GM23338 (cell line): ENCODE measurements around the gene BARHL2. TPM values are rescaled to one million over a fixed set of nuclear protein-coding genes. Genes with fewer than 3 reads are reported as not detected.
A peak's percentile ranks its signal among the peaks of the same experiment; 100 is the strongest.

Experiments
- ATAC-seq: fragments of 200-7000 bp; cut with Tn5 transposase; 3 replicates; pipeline ENCODE4 v1.9.1; 2020
- DNase-seq: peaks from one replicate; pipeline ENCODE4 v3.0.0-alpha.2; 2015; ENCODE audit warnings: low spot score
- H2AFZ ChIP-seq: fragments of 200-600 bp; sonication (generic); 2 replicates; pipeline ENCODE4 v1.8.0; 2016; ENCODE audit warnings: antibody characterized with exemption, mild to moderate bottlenecking, moderate library complexity
- H3F3A ChIP-seq: fragments of 200-600 bp; sonication (generic); replicated peaks from 2 replicates; pipeline ENCODE4 v1.8.0; 2017; ENCODE audit warnings: antibody characterized with exemption, mixed run types, low read depth
- H3K27ac ChIP-seq: fragments of 200-600 bp; sonication (generic); 2 replicates; pipeline ENCODE4 v1.6.1; 2016; ENCODE audit warnings: low read depth
- H3K27me3 ChIP-seq: fragments of 200-600 bp; sonication (generic); 2 replicates; pipeline ENCODE4 v1.8.0; 2016; ENCODE audit warnings: mild to moderate bottlenecking, mixed run types, moderate library complexity; ENCODE audit not compliant: insufficient read depth
- H3K36me3 ChIP-seq: fragments of 200-600 bp; sonication (generic); 2 replicates; pipeline ENCODE4 v1.8.0; 2016; ENCODE audit warnings: mild to moderate bottlenecking; ENCODE audit not compliant: insufficient read depth
- H3K4me1 ChIP-seq: fragments of 200-600 bp; sonication (generic); 2 replicates; pipeline ENCODE4 v1.8.0; 2016; ENCODE audit warnings: mild to moderate bottlenecking, moderate library complexity; ENCODE audit not compliant: insufficient read depth
- H3K4me2 ChIP-seq: fragments of 200-600 bp; sonication (generic); 2 replicates; pipeline ENCODE4 v1.7.1; 2017; ENCODE audit warnings: mixed run types
- H3K4me3 ChIP-seq: fragments of 200-600 bp; sonication (generic); 2 replicates; pipeline ENCODE4 v1.6.1; 2016; ENCODE audit warnings: mixed run types
- H3K79me2 ChIP-seq: fragments of 200-600 bp; sonication (generic); replicated peaks from 2 replicates; pipeline ENCODE4 v1.8.0; 2017; ENCODE audit warnings: mild to moderate bottlenecking; ENCODE audit not compliant: insufficient read depth
- H3K9me2 ChIP-seq: fragments of 200-600 bp; sonication (generic); 2 replicates; pipeline ENCODE4 v1.8.0; 2017; ENCODE audit not compliant: insufficient read depth
- H4K20me1 ChIP-seq: fragments of 200-600 bp; sonication (generic); replicated peaks from 2 replicates; pipeline ENCODE4 v1.8.0; 2017; ENCODE audit warnings: mild to moderate bottlenecking; ENCODE audit not compliant: insufficient read depth
- H3K27ac Mint-ChIP-seq: 2 replicates; pipeline ENCODE4 v1.8.0; 2020; ENCODE audit warnings: inconsistent platforms, mild to moderate bottlenecking, moderate library complexity, mixed read lengths
- H3K27me3 Mint-ChIP-seq: 3 replicates; pipeline ENCODE4 v1.8.0; 2022; ENCODE audit warnings: low read depth, mild to moderate bottlenecking, moderate library complexity, mixed read lengths, inconsistent platforms; ENCODE audit not compliant: insufficient read depth, poor library complexity
- H3K36me3 Mint-ChIP-seq: 3 replicates; pipeline ENCODE4 v1.8.0; 2021; ENCODE audit warnings: low read depth, mild to moderate bottlenecking, inconsistent platforms, moderate library complexity, mixed read lengths
- H3K4me1 Mint-ChIP-seq: 3 replicates; pipeline ENCODE4 v1.8.0; 2020; ENCODE audit warnings: mild to moderate bottlenecking, inconsistent platforms, mixed read lengths
- H3K4me3 Mint-ChIP-seq: 3 replicates; pipeline ENCODE4 v1.8.0; 2021; ENCODE audit warnings: moderate library complexity, mild to moderate bottlenecking, inconsistent platforms, mixed read lengths
- H3K9me3 Mint-ChIP-seq: 3 replicates; pipeline ENCODE4 v1.8.0; 2020; ENCODE audit warnings: moderate library complexity, mild to moderate bottlenecking, inconsistent platforms, mixed read lengths
- EZH2 ChIP-seq: fragments of 200-600 bp; sonication (generic); IDR thresholded peaks from one replicate; pipeline ENCODE4 v1.8.0; 2017; ENCODE audit warnings: antibody characterized with exemption, mild to moderate bottlenecking, low read depth; ENCODE audit not compliant: unreplicated experiment
- EZH2phosphoT487 ChIP-seq: fragments of 200-600 bp; sonication (generic); IDR thresholded peaks from one replicate; pipeline ENCODE4 v1.8.1; 2018; ENCODE audit warnings: antibody characterized with exemption; ENCODE audit not compliant: unreplicated experiment
- JUNB ChIP-seq: IDR thresholded peaks from one replicate; pipeline ENCODE4 v1.6.1; 2016; ENCODE audit warnings: antibody characterized with exemption; ENCODE audit not compliant: unreplicated experiment
- NANOG ChIP-seq: IDR thresholded peaks from 2 replicates; pipeline ENCODE4 v1.6.1; 2016; ENCODE audit warnings: antibody characterized with exemption, borderline replicate concordance
- POLR2AphosphoS5 ChIP-seq: IDR thresholded peaks from 2 replicates; pipeline ENCODE4 v1.6.1; 2016; ENCODE audit warnings: antibody characterized with exemption, low read depth
- STAT1 ChIP-seq: IDR thresholded peaks from one replicate; pipeline ENCODE4 v1.6.1; 2016; ENCODE audit warnings: antibody characterized with exemption; ENCODE audit not compliant: unreplicated experiment
- ZNF331 ChIP-seq: fragments of 250-450 bp; sonication (Bioruptor Pico); IDR thresholded peaks from 2 replicates; pipeline ENCODE4 v1.5.0; 2020; ENCODE audit warnings: low read depth, mild to moderate bottlenecking, moderate library complexity
- polyA plus RNA-seq: library from polyadenylated mRNA; unstranded; fragments of >200 nt; fragmentation: Nextera tagmentation; extraction: Ambion mirVana; gene quantifications from 2 replicates; pipeline ENCODE4 v1.2.1, GENCODE V29; 2016
- total RNA-seq: library from RNA; depleted of rRNA; stranded (reverse); fragments of >200 nt; shearing (Covaris generic); gene quantifications from 2 replicates; pipeline ENCODE4 v1.2.3, GENCODE V29; 2014
- TF ChIP-seq, protein P1 (sequence below): fragments of 250-450 bp; sonication (Bioruptor Pico); IDR thresholded peaks from 2 replicates; pipeline ENCODE4 v1.5.0; 2020; ENCODE audit warnings: mild to moderate bottlenecking, moderate library complexity

Gene BARHL2
- total and polyA plus RNA-seq, 2 experiments from 2014 or later: not detected

DNA sequence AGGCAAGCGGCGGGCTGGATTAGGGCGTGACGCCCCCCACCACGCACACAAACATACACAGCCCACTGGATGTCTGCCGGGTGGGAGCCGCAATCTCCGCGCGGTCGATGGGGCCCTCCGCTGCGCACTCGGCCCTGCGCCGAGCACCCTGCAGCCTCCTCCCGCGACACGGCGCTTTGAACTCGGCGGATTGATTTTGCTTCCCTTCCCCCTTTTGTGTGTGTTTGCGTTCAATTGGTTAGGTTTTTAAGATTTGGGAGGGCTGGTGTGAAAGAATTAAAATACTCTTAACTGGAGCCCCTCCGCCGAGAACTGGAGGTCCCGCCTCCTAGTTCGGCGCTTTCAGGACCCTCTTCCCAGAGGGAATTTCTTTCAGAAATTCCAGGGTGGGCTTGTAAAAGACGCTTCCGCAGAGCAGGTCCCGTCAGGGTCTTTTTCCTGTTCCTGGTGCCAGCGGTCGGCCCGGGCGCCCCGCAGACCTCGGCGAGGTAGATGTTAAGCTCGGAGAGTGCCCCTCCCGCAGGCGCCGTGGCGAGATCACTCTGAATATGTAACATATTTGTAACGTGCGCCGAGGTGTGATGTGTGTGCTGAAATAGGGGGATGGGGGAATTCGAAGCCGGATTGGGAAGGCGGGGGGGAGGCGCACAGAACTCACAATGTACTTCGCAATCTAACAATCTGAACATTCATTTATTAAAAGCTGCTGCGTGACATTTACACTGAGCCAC lies 8.0 kb upstream of the BARHL2 start:
- peaks cover 34% of the 10 kb centered on the region for H3F3A ChIP-seq
- no peaks in the 10 kb centered on the region for H3K36me3 ChIP-seq
- H4K20me1 ChIP-seq: no peaks in the 10 kb centered on the region
- Mint-ChIP-seq H3K9me3 (no peaks in the 10 kb centered on the region; the same call in 1 of the 3 replicates), H3K36me3 (no peaks in the 10 kb centered on the region; the same call in 2 of the 3 replicates), H3K27ac (no peak overlapping the region), H3K4me1 (peaks cover 69% of the 10 kb centered on the region), H3K27me3 (peaks cover 99% of the 10 kb centered on the region), H3K4me3 (peak overlapping the region; percentile 68)
- peak overlapping the region; percentile 83 for H3K4me2 ChIP-seq
- H3K4me1 ChIP-seq: peaks cover 72% of the 10 kb centered on the region
- peak; percentile 64 for DNase-seq
- H2AFZ ChIP-seq: no peak overlapping the region
- ATAC-seq: no peak
- TF ChIP-seq EZH2: peak; percentile 81
- no peak for TF ChIP-seq NANOG
- no peak overlapping the region for H3K27ac ChIP-seq
- peaks cover 100% of the 10 kb centered on the region for H3K27me3 ChIP-seq
- H3K4me3 ChIP-seq: peak overlapping the region; percentile 56
- H3K9me2 ChIP-seq: no peaks in the 10 kb centered on the region
- H3K79me2 ChIP-seq: no peaks in the 10 kb centered on the region

DNA sequence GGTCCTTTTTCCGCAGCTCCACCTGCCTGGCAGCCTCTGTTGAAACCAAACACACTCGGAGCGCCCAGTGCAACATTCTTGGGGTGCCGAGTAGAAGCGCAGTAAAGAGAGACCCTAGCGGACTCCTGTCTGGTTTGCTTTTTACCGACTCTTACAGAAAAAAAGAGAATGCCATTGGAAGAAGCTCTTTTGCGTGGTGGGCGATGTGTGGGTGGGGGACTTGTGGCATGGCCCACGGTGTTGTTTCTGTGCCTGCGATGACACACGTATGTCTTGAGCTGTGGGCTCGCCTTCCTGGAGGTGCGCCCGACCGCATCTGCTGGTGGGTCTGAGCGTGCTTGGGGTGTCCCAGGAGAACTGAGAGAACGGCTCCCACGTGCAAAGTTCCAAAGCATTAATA lies 7.3 kb upstream of the BARHL2 start:
- H4K20me1 ChIP-seq: no peaks in the 10 kb centered on the region
- H3K36me3 ChIP-seq: no peaks in the 10 kb centered on the region
- TF ChIP-seq POLR2AphosphoS5: no peak
- TF ChIP-seq EZH2: peak; percentile 82
- TF ChIP-seq, protein P1, sequence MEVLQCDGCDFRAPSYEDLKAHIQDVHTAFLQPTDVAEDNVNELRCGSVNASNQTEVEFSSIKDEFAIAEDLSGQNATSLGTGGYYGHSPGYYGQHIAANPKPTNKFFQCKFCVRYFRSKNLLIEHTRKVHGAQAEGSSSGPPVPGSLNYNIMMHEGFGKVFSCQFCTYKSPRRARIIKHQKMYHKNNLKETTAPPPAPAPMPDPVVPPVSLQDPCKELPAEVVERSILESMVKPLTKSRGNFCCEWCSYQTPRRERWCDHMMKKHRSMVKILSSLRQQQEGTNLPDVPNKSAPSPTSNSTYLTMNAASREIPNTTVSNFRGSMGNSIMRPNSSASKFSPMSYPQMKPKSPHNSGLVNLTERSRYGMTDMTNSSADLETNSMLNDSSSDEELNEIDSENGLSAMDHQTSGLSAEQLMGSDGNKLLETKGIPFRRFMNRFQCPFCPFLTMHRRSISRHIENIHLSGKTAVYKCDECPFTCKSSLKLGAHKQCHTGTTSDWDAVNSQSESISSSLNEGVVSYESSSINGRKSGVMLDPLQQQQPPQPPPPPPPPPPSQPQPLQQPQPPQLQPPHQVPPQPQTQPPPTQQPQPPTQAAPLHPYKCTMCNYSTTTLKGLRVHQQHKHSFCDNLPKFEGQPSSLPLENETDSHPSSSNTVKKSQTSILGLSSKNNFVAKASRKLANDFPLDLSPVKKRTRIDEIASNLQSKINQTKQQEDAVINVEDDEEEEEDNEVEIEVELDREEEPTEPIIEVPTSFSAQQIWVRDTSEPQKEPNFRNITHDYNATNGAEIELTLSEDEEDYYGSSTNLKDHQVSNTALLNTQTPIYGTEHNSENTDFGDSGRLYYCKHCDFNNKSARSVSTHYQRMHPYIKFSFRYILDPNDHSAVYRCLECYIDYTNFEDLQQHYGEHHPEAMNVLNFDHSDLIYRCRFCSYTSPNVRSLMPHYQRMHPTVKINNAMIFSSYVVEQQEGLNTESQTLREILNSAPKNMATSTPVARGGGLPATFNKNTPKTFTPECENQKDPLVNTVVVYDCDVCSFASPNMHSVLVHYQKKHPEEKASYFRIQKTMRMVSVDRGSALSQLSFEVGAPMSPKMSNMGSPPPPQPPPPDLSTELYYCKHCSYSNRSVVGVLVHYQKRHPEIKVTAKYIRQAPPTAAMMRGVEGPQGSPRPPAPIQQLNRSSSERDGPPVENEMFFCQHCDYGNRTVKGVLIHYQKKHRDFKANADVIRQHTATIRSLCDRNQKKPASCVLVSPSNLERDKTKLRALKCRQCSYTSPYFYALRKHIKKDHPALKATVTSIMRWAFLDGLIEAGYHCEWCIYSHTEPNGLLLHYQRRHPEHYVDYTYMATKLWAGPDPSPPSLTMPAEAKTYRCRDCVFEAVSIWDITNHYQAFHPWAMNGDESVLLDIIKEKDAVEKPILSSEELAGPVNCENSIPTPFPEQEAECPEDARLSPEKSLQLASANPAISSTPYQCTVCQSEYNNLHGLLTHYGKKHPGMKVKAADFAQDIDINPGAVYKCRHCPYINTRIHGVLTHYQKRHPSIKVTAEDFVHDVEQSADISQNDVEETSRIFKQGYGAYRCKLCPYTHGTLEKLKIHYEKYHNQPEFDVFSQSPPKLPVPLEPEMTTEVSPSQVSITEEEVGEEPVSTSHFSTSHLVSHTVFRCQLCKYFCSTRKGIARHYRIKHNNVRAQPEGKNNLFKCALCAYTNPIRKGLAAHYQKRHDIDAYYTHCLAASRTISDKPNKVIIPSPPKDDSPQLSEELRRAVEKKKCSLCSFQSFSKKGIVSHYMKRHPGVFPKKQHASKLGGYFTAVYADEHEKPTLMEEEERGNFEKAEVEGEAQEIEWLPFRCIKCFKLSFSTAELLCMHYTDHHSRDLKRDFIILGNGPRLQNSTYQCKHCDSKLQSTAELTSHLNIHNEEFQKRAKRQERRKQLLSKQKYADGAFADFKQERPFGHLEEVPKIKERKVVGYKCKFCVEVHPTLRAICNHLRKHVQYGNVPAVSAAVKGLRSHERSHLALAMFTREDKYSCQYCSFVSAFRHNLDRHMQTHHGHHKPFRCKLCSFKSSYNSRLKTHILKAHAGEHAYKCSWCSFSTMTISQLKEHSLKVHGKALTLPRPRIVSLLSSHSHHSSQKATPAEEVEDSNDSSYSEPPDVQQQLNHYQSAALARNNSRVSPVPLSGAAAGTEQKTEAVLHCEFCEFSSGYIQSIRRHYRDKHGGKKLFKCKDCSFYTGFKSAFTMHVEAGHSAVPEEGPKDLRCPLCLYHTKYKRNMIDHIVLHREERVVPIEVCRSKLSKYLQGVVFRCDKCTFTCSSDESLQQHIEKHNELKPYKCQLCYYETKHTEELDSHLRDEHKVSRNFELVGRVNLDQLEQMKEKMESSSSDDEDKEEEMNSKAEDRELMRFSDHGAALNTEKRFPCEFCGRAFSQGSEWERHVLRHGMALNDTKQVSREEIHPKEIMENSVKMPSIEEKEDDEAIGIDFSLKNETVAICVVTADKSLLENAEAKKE: no peak
- no peak for TF ChIP-seq ZNF331 (CRISPR knock-in tag)
- TF ChIP-seq EZH2phosphoT487: peak; percentile 38
- TF ChIP-seq JUNB: no peak
- no peak for TF ChIP-seq STAT1
- H3K27me3 ChIP-seq: peaks cover 100% of the 10 kb centered on the region
- DNase-seq (peak; percentile 38), ATAC-seq (no peak)
- no peak overlapping the region for H2AFZ ChIP-seq
- no peaks in the 10 kb centered on the region; the same call in 1 of the 3 replicates for H3K9me3 Mint-ChIP-seq
- H3K79me2 ChIP-seq: no peaks in the 10 kb centered on the region
- no peaks in the 10 kb centered on the region for H3K9me2 ChIP-seq
- H3F3A ChIP-seq: peaks cover 32% of the 10 kb centered on the region
- peaks cover 100% of the 10 kb centered on the region for H3K27me3 Mint-ChIP-seq
- H3K4me3 ChIP-seq: peak overlapping the region; percentile 56
- no peak overlapping the region for H3K27ac Mint-ChIP-seq
- H3K27ac ChIP-seq: no peak overlapping the region
- H3K4me3 Mint-ChIP-seq: peak overlapping the region; percentile 68
- H3K4me1 ChIP-seq: peaks cover 70% of the 10 kb centered on the region
- no peaks in the 10 kb centered on the region; the same call in 2 of the 3 replicates for H3K36me3 Mint-ChIP-seq
- H3K4me2 ChIP-seq: peak overlapping the region; percentile 83; the same call in 1 of the 2 replicates
- peaks cover 68% of the 10 kb centered on the region for H3K4me1 Mint-ChIP-seq
